Kidney (tissue), 14 donors: ENCODE data around the gene DZIP1. TPM values are rescaled to one million over a fixed set of nuclear protein-coding genes. Genes with fewer than 3 reads are reported as not detected.
A peak's percentile ranks its signal among the peaks of the same experiment; 100 is the strongest.

Experiments used
- DNase-seq, 5 donors: peaks; one replicate each; pipeline ENCODE4 v3.0.0-alpha.2; 2013 to 2020
- FAIRE-seq: peaks from 2 replicates; lab custom pipeline; 2012; peaks lifted over from hg19 to GRCh38; lab: Jason Lieb, UNC
- H3K27ac ChIP-seq, 2 donors: one replicate each; pipeline ENCODE4 v1.7.0; 2013; ENCODE audit warnings: low read depth in 2 of 2, low read length in 2 of 2, inconsistent platforms in 1 of 2
- H3K27me3 ChIP-seq: one replicate; pipeline ENCODE4 v1.7.1; 2013; ENCODE audit warnings: low read length, inconsistent platforms; ENCODE audit not compliant: control insufficient read depth, insufficient read depth
- H3K36me3 ChIP-seq, 3 donors: one replicate each; pipeline versions ENCODE4 v1.7.0 to v1.7.1; 2013; ENCODE audit warnings: low read length in 3 of 3, control low read depth in 1 of 3, inconsistent platforms in 1 of 3; ENCODE audit not compliant: insufficient read depth in 3 of 3, control insufficient read depth in 2 of 3
- H3K4me1 ChIP-seq, 3 donors: one replicate each; pipeline versions ENCODE4 v1.7.0 to v1.7.1; 2013; ENCODE audit warnings: low read length in 3 of 3, inconsistent platforms in 1 of 3, low read depth in 1 of 3; ENCODE audit not compliant: control insufficient read depth in 2 of 3, insufficient read depth in 2 of 3
- H3K4me3 ChIP-seq, 3 donors: one replicate each; pipeline versions ENCODE4 v1.7.0 to v1.8.1; 2013; ENCODE audit warnings: low read length in 3 of 3, control low read depth in 1 of 3, inconsistent platforms in 1 of 3
- H3K9ac ChIP-seq, 3 donors: one replicate each; pipeline versions ENCODE4 v1.7.0 to v1.7.1; 2013; ENCODE audit warnings: low read length in 3 of 3, control low read depth in 1 of 3, inconsistent platforms in 1 of 3
- H3K9me3 ChIP-seq, 3 donors: one replicate each; pipeline versions ENCODE4 v1.7.0 to v1.7.1; 2013; ENCODE audit warnings: low read length in 3 of 3, control low read depth in 1 of 3, inconsistent platforms in 1 of 3; ENCODE audit not compliant: control insufficient read depth in 2 of 3, insufficient read depth in 1 of 3
- CTCF ChIP-seq: IDR thresholded peaks from 3 replicates; pipeline ENCODE4 v1.5.1; 2012; ENCODE audit warnings: mild to moderate bottlenecking, moderate library complexity, borderline replicate concordance; ENCODE audit not compliant: insufficient read depth; ENCODE audit errors: extremely low read depth
- intact Hi-C: fragments of 100-400 bp; cut with DNase I; formaldehyde crosslinking; loops from one replicate; pipeline ENCODE4 v1.11.1; 2022
- polyA plus RNA-seq: library from polyadenylated mRNA; stranded (reverse); fragments of 350-450 nt; fragmentation: Illumina TruSeq; extraction: RNeasy Lipid Tissue Mini Kit (QIAGEN cat#74804); gene quantifications from one replicate; pipeline ENCODE4 v1.2.3, GENCODE V29; 2014; ENCODE audit warnings: low read depth, low replicate concordance; ENCODE audit not compliant: insufficient read depth
- total RNA-seq: library from RNA; stranded (reverse); fragmentation: NEBNext Ultra II Directional; extraction: Animal tissue kit (Norgen Biotek cat#: 25700); gene quantifications from one replicate; pipeline ENCODE4 v1.2.1, GENCODE V29; 2021
- donor health status: control.
- donor health status: control.
- donor health status: control.
- donor health status: control.
- donor health status: control.
- donor health status: DM: yes; HTN: yes; CAD: no.
- donor health status: Normal renal cell carcinoma (clear cell type).

The DZIP1 gene
- total and polyA plus RNA-seq, 2 donors from 2014 or later, result 26.7 to 41.4 TPM

GRCh38 chr13:95624020-95624419, 20.5 kb downstream of the DZIP1 start:
- H3K27ac ChIP-seq, result no peak overlapping the region
- H3K27me3 ChIP-seq, result no peaks in the 10 kb centered on the region
- peaks cover 0 to 12% (median 2%) of the 10 kb centered on the region in 3 donors for H3K4me1 ChIP-seq
- TF ChIP-seq CTCF, result peak; percentile 71
- peaks cover 0 to 6% (median 0%) of the 10 kb centered on the region in 3 donors for H3K9me3 ChIP-seq
- no peak overlapping the region for H3K9ac ChIP-seq
- H3K36me3 ChIP-seq, result peaks cover 3 to 26% (median 13%) of the 10 kb centered on the region in 3 donors
- FAIRE-seq (no peak), DNase-seq (peak in 2 of 5 donors; percentile 64 to 75)
- intact Hi-C loops, result no loop called here
- H3K4me3 ChIP-seq, result no peak overlapping the region

- no peak for TF ChIP-seq CTCF
- H3K4me1 ChIP-seq, result peaks cover 0 to 12% (median 2%) of the 10 kb centered on the region in 3 donors
- peaks cover 0 to 28% (median 9%) of the 10 kb centered on the region in 3 donors for H3K36me3 ChIP-seq
- no peak overlapping the region for H3K4me3 ChIP-seq
- FAIRE-seq (no peak), DNase-seq (no peak)
- H3K9me3 ChIP-seq, result peaks cover 0 to 6% (median 0%) of the 10 kb centered on the region in 3 donors
- H3K9ac ChIP-seq, result no peak overlapping the region
- intact Hi-C loops, result no loop called here
- H3K27ac ChIP-seq, result no peak overlapping the region
- H3K27me3 ChIP-seq, result no peaks in the 10 kb centered on the region
Measured at GRCh38 chr13:95623141-95623540, 21.4 kb downstream of the DZIP1 start.

- H3K27ac ChIP-seq, result peak overlapping the region; percentile 32 to 55
- peak overlapping the region in 1 of 3 donors; percentile 24 for H3K9ac ChIP-seq
- no peak for TF ChIP-seq CTCF
- DNase-seq, result no peak
- no peak overlapping the region for H3K4me3 ChIP-seq
- peaks cover 0 to 21% (median 11%) of the 10 kb centered on the region in 3 donors for H3K36me3 ChIP-seq
- intact Hi-C loops, result no loop called here
- peaks cover 0 to 12% (median 2%) of the 10 kb centered on the region in 3 donors for H3K4me1 ChIP-seq
- H3K9me3 ChIP-seq, result no peaks in the 10 kb centered on the region
- H3K27me3 ChIP-seq, result no peaks in the 10 kb centered on the region
- FAIRE-seq, result no peak
Measured at GRCh38 chr13:95620825-95621498, 23.5 kb downstream of the DZIP1 start.
